Stimulated activated naive B cell treated with anti-CD40 and anti-IgM and Interleukin-4, amounts not matched to agents 10 μg/mL and 1 μg/mL and 100 μg/mL, for 72 hours (primary cell): ENCODE results near the gene HBM.
A peak's percentile ranks its signal among the peaks of the same experiment; 100 is the strongest.

Experiments
- ATAC-seq, 2 donors: fragments of 150-1000 bp; cut with Tn5 transposase; replicated peaks; 2 replicates each; pipeline ENCODE4 v1.10.0; 2021; ENCODE audit warnings: moderate library complexity in 1 of 2
- DNase-seq: peaks from one replicate; pipeline ENCODE4 v3.0.0; 2021
- H3K27ac Mint-ChIP-seq: one replicate; pipeline ENCODE4 v1.8.0; 2022; ENCODE audit warnings: mild to moderate bottlenecking, mixed read lengths
- H3K27me3 Mint-ChIP-seq, 2 donors: one replicate each; pipeline ENCODE4 v1.8.0; 2022; ENCODE audit warnings: mixed read lengths in 2 of 2
- H3K36me3 Mint-ChIP-seq, 2 donors: one replicate each; pipeline ENCODE4 v1.8.0; 2022; ENCODE audit warnings: mixed read lengths in 2 of 2, mild to moderate bottlenecking in 1 of 2
- H3K4me1 Mint-ChIP-seq, 2 donors: one replicate each; pipeline ENCODE4 v1.8.0; 2022; ENCODE audit warnings: mixed read lengths in 2 of 2, mild to moderate bottlenecking in 1 of 2
- H3K4me3 Mint-ChIP-seq, 2 donors: one replicate each; pipeline ENCODE4 v1.8.0; 2022; ENCODE audit warnings: mild to moderate bottlenecking in 2 of 2, mixed read lengths in 2 of 2, moderate library complexity in 1 of 2
- H3K9me3 Mint-ChIP-seq, 2 donors: one replicate each; pipeline ENCODE4 v1.8.0; 2022; ENCODE audit warnings: mixed read lengths in 2 of 2, mild to moderate bottlenecking in 1 of 2

Gene HBM

DNA sequence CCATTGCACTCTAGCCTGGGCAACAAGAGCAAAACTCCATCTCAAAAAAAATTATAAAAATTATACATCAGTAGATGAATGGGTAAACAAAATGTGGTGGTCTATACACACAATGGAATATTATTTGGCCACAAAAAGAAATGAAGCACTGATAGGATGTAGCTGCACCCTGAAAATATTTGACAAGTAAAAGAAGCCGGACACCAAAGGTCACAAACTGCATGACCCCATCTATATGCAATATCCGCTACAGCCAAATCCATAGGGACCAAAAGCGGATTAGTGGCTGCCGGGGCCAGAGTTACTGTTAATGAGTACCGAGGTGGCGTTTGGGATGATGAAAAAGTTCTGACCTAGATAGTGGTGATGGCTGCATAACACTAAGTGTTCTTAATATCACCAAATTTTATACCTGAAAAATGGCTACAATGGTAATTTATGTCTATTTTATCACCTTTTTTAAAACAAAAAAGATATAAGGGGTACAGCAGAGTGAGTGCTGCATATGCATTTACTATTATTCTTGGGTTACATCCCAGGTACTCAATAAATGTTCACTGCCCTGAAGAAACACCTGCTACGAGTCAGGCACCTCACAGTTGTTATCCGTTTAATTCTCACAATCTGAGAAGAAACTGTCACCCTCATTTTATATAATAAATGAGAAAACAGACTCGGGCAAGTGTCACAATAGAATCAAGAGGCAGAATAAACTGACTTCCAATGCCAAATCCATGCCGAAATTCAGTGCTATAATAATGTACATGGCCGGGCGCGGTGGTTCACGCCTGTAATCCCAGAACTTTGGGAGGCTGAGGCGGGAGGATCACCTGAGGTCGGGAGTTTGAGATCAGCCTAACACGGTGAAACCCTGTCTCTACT lies 13.7 kb downstream of the HBM start:
- Mint-ChIP-seq H3K36me3 (peaks cover 4% of the 10 kb centered on the region in 2 donors), H3K27ac (no peak overlapping the region), H3K4me3 (peak overlapping the region; percentile 36 to 59), H3K9me3 (no peaks in the 10 kb centered on the region), H3K27me3 (peaks cover 28 to 31% of the 10 kb centered on the region in 2 donors), H3K4me1 (peaks cover 18 to 33% of the 10 kb centered on the region in 2 donors)
- ATAC-seq, result no peak
- no peak for DNase-seq

DNA sequence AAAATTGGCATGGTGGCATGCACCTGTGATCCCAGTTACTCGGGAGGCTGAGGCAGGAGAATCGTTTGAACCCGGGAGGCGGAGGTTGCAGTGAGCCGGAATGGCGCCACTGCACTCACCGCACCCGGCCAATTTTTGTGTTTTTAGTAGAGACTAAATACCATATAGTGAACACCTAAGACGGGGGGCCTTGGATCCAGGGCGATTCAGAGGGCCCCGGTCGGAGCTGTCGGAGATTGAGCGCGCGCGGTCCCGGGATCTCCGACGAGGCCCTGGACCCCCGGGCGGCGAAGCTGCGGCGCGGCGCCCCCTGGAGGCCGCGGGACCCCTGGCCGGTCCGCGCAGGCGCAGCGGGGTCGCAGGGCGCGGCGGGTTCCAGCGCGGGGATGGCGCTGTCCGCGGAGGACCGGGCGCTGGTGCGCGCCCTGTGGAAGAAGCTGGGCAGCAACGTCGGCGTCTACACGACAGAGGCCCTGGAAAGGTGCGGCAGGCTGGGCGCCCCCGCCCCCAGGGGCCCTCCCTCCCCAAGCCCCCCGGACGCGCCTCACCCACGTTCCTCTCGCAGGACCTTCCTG lies 14.4 kb downstream of the HBM start, which contains the start of gene HBQ1:
Gene HBQ1 (plus strand): TSS at position 359 of the 575 bp plus-strand sequence. CDS start 28 bp downstream, at position 387.
- ATAC-seq, result no peak
- Mint-ChIP-seq H3K9me3 (no peaks in the 10 kb centered on the region), H3K4me3 (peak within 1 kb of the TSS; percentile 44 to 59), H3K4me1 (peaks cover 11 to 26% of the 10 kb centered on the region in 2 donors), H3K27ac (no peak within 1 kb of the TSS), H3K36me3 (peaks cover 7% of the 10 kb centered on the region in 2 donors), H3K27me3 (peaks cover 20 to 23% of the 10 kb centered on the region in 2 donors)
- DNase-seq, result no peak

DNA sequence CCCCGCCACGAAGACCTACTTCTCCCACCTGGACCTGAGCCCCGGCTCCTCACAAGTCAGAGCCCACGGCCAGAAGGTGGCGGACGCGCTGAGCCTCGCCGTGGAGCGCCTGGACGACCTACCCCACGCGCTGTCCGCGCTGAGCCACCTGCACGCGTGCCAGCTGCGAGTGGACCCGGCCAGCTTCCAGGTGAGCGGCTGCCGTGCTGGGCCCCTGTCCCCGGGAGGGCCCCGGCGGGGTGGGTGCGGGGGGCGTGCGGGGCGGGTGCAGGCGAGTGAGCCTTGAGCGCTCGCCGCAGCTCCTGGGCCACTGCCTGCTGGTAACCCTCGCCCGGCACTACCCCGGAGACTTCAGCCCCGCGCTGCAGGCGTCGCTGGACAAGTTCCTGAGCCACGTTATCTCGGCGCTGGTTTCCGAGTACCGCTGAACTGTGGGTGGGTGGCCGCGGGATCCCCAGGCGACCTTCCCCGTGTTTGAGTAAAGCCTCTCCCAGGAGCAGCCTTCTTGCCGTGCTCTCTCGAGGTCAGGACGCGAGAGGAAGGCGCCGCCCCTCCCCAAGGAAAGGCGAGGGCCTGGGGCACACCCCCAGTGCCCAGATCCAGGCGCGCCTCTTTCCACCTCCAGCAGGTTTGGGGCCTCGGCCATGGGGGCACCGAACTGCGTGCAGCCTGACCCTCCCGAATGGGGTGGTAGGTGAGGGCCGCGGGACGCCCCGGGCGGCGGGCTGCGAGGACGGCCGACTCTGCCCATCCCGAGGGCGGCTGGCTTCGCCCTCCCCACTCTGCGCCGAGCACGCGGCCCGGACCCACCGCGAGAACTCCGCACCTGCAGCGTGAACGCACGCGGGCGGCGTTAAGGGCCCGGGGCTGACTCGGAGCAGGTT lies 15.1 kb downstream of the HBM start:
- Mint-ChIP-seq H3K9me3 (no peaks in the 10 kb centered on the region), H3K4me1 (peaks cover 10 to 20% of the 10 kb centered on the region in 2 donors), H3K4me3 (peak overlapping the region; percentile 44 to 46), H3K36me3 (peaks cover 13 to 14% of the 10 kb centered on the region in 2 donors), H3K27me3 (peaks cover 15 to 17% of the 10 kb centered on the region in 2 donors), H3K27ac (no peak overlapping the region)
- ATAC-seq (peak; percentile 83 to 87), DNase-seq (no peak)

DNA sequence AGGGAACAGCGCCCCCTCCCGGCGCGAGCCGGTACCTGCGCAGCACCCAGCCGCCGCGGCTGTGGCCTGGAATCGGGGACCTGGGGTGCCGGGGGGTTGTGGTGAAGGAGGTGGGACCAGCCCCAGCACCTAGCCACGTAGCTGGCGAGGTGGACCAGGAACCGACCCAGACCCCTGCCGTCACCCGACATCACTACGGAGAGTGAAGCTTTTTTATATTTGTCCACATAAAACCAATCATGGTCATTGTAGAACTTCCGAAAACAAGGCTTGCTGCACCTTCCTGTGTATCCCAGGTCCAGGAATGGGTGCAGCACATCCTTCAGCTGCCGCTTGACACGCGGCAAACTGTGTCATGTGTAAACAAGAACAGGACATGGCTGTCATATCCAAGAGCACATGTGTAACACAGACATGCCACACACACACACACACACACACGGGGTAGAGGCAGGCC lies 15.8 kb downstream of the HBM start:
- peaks cover 10 to 20% of the 10 kb centered on the region in 2 donors for H3K4me1 Mint-ChIP-seq
- peaks cover 15 to 17% of the 10 kb centered on the region in 2 donors for H3K27me3 Mint-ChIP-seq
- H3K9me3 Mint-ChIP-seq, result no peaks in the 10 kb centered on the region
- peaks cover 14% of the 10 kb centered on the region in 2 donors for H3K36me3 Mint-ChIP-seq
- DNase-seq (peak; percentile 75), ATAC-seq (no peak)
- no peak overlapping the region for H3K27ac Mint-ChIP-seq
- H3K4me3 Mint-ChIP-seq, result peak overlapping the region; percentile 16 to 29

DNA sequence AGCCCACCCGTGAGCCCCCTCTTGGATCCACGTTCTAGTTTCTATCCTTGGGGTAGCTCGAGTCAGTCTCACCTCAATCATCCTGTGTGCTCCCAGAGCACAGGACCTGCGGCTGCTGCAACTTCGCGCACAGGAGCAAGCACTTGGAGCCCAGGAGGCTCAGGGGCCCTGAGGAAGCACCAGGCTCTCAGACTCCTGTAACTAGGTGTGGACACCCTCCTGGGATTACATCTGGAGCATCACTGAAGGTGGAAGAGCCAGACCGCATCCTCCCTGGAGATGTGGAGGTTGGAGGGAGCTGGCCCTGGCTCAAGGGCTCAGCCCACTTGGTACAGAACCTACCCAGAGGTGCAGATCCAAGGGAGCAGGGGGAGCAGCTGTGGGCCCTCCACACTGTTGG lies 17.2 kb downstream of the HBM start:
- ATAC-seq, result no peak
- Mint-ChIP-seq H3K27ac (no peak overlapping the region), H3K36me3 (peaks cover 15 to 20% of the 10 kb centered on the region in 2 donors), H3K4me3 (peak overlapping the region in 1 of 2 donors; percentile 11), H3K9me3 (no peaks in the 10 kb centered on the region), H3K27me3 (peaks cover 6 to 7% of the 10 kb centered on the region in 2 donors), H3K4me1 (peaks cover 10 to 16% of the 10 kb centered on the region in 2 donors)
- DNase-seq, result no peak

DNA sequence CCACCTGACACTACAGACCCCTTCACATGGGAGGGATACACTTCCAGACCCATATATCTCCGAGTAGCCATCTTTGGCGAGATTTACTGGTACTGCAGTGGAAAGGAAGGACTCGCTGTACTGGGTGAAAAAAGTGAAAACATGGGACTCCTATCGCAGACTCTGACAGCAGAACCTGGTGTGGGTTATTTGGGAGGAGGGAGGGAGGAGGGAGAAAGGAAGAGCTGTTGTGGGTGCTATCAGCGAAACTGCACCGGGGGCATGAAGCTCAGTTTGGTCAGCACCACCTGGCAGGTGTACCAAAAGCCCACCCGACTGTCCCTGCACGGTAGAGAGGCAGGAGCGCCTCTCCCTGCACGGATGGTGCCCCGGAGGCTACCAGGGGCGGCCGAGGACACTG lies 19.4 kb downstream of the HBM start:
- no peaks in the 10 kb centered on the region for H3K27me3 Mint-ChIP-seq
- no peaks in the 10 kb centered on the region for H3K9me3 Mint-ChIP-seq
- peaks cover 10 to 12% of the 10 kb centered on the region in 2 donors for H3K4me1 Mint-ChIP-seq
- H3K27ac Mint-ChIP-seq, result peak overlapping the region; percentile 68
- peaks cover 24 to 38% of the 10 kb centered on the region in 2 donors for H3K36me3 Mint-ChIP-seq
- DNase-seq (no peak), ATAC-seq (no peak)
- no peak overlapping the region for H3K4me3 Mint-ChIP-seq

DNA sequence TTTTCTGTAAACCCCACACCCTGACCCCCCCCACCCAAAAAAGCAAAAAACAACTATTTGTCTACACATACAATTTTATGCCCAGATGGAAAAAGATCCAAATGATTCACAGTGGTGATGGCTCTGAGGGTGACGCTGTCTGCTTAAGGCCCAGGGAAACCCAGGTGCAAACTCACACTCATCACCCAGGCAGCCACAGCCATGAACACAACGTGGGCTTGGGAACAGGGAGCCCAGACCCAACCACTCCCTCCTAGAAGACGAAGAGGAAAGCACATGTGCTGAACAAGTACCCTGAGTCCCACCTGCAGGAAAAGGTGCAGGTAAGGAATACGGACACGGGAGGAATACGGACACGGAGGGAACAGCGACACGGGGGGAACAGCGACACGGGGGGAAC lies 19.9 kb downstream of the HBM start:
- no peak overlapping the region for H3K27ac Mint-ChIP-seq
- peaks cover 10 to 12% of the 10 kb centered on the region in 2 donors for H3K4me1 Mint-ChIP-seq
- ATAC-seq, result no peak
- no peak for DNase-seq
- peaks cover 27 to 40% of the 10 kb centered on the region in 2 donors for H3K36me3 Mint-ChIP-seq
- no peak overlapping the region for H3K4me3 Mint-ChIP-seq
- H3K27me3 Mint-ChIP-seq, result no peaks in the 10 kb centered on the region
- no peaks in the 10 kb centered on the region for H3K9me3 Mint-ChIP-seq

DNA sequence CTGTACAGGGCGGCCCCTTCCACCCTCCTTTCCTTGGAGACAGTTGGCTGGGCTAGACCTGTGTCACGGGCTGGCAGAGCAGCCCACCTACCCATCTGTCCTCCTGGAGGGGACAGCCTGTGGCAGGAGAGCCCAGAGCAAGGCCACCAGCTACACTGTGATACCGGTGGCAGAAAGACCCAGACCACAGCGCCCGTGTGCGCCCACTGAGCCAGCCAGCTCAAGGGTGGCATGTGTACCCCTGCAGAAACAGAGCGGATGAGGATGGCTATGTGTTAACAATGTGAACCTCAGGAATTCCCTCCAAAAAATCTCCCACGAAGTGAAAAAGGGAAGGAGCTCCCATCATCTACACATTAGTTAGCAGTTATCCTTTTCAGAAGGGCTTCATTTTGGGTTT lies 21.6 kb downstream of the HBM start:
- Mint-ChIP-seq H3K4me1 (peaks cover 0 to 3% of the 10 kb centered on the region in 2 donors), H3K4me3 (no peak overlapping the region), H3K9me3 (no peaks in the 10 kb centered on the region), H3K36me3 (peaks cover 37 to 55% of the 10 kb centered on the region in 2 donors), H3K27me3 (no peaks in the 10 kb centered on the region), H3K27ac (no peak overlapping the region)
- DNase-seq (no peak), ATAC-seq (no peak)

DNA sequence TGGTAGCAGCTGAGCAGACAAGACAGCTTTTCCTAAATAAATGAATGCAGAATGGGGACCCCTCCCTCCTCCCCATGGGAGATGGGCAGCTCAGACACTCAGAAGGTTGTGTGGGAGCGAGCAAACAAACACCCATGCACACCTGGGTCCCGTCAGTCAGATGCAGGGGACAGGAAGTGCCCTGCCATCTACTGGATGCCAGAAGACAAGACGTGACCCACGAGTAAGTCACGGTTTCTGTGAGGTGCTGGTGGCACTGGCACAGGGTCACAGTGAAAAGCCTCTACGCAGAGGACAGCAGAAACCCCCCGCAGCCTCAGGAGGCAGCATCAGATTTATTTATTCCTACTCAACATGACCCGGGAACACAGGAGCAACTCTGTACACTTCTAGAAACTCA lies 22.9 kb downstream of the HBM start:
- Mint-ChIP-seq H3K9me3 (no peaks in the 10 kb centered on the region), H3K4me3 (no peak overlapping the region), H3K36me3 (peaks cover 43 to 57% of the 10 kb centered on the region in 2 donors), H3K4me1 (peaks cover 0 to 3% of the 10 kb centered on the region in 2 donors), H3K27me3 (no peaks in the 10 kb centered on the region), H3K27ac (peak overlapping the region; percentile 37)
- ATAC-seq (peak; percentile 62 to 78), DNase-seq (no peak)

DNA sequence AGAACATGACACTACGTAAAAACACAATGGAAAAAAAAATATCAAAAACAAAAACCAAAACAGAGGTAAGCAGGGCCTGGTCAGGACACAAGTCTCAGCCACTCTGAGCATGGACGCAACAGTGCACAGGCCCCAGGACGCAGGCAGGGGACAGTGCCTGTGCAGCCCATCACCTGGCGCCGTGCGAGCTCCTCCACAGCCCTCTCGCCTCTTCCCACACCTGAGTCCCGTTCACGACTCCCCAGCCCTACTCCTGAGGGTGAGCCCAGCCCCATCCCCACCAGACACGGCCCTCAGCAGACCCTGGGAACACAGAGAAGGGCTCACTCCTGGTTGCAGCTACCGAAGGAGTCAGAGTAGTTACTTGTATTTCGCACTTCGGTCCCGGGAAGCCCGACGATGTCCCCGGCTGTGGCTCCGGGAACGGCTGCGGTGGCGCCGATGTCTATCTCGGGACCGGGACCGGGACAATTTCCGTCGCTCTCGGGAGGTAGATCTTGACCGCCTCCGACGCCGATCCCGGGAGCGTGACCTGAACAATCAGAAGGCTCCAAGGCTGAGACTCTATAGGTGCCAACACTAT lies 23.9 kb downstream of the HBM start:
- H3K4me3 Mint-ChIP-seq, result no peak overlapping the region
- H3K27ac Mint-ChIP-seq, result peak overlapping the region; percentile 88
- no peaks in the 10 kb centered on the region for H3K9me3 Mint-ChIP-seq
- ATAC-seq, result no peak
- peaks cover 50 to 62% of the 10 kb centered on the region in 2 donors for H3K36me3 Mint-ChIP-seq
- no peaks in the 10 kb centered on the region for H3K27me3 Mint-ChIP-seq
- peaks cover 0 to 3% of the 10 kb centered on the region in 2 donors for H3K4me1 Mint-ChIP-seq
- no peak for DNase-seq

DNA sequence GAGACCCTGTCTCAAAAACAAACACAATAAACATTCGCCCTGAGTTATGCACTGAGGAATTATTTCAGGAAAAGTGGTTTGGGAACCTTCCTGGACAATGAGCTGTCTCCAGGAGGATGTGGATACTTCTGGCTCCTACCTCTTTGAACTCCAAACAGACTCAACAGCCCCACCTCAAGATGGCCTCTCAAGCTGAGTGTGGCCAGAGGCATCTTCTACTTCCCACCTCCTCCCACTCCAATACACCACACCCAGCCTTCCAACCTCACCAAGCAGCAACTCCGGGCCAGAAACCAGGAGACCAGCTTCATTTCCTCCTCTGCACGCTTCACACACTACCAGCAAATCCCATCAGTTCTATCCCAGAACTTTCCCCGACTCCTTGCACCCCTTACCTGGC lies 26.1 kb downstream of the HBM start:
- Mint-ChIP-seq H3K36me3 (peaks cover 44 to 59% of the 10 kb centered on the region in 2 donors), H3K9me3 (no peaks in the 10 kb centered on the region), H3K4me1 (no peaks in the 10 kb centered on the region), H3K4me3 (peak overlapping the region in 1 of 2 donors; percentile 28), H3K27ac (peak overlapping the region; percentile 42), H3K27me3 (no peaks in the 10 kb centered on the region)
- DNase-seq (no peak), ATAC-seq (no peak)

DNA sequence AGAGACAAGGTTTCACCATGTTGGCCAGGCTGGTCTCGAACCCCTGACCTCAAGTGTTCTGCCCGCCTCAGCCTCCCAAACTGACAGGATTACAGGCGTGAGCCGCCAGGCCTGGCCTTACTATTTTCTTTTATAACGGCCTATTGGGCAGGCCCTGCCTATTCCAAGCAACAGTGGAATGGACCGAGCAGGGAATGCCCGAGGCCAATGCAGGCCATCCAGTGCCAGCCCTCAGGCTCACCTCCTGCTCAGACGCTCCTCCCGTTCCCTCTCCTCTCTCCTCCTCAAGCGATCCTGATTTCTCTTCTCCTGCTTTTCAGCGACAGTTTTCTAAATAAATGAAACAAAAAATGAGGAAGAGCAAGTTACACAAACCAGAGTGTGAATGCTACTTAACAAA lies 26.9 kb downstream of the HBM start:
- ATAC-seq (no peak), DNase-seq (no peak)
- peaks cover 49 to 58% of the 10 kb centered on the region in 2 donors for H3K36me3 Mint-ChIP-seq
- no peaks in the 10 kb centered on the region for H3K9me3 Mint-ChIP-seq
- H3K4me3 Mint-ChIP-seq, result no peak overlapping the region
- H3K27ac Mint-ChIP-seq, result no peak overlapping the region
- no peaks in the 10 kb centered on the region for H3K27me3 Mint-ChIP-seq
- no peaks in the 10 kb centered on the region for H3K4me1 Mint-ChIP-seq

DNA sequence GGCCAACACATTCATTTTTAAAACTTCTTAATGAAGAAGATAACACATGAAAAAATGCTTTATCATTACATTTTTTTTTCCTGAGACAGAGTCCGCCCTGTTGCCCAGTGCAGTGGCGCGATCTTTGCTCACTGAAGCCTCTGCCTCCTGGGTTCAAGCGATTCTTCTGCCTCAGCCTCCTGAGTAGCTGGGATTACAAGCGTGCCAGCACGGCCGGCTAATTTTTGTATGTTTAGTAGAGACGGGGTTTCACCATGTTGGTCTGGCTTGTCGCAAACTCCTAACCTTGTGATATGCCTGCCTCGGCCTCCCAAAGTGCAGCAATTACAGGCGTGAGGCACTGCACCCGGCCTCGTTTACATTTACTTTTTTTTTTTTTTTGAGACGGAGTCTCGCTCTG lies 27.7 kb downstream of the HBM start:
- Mint-ChIP-seq H3K27me3 (no peaks in the 10 kb centered on the region), H3K4me1 (no peaks in the 10 kb centered on the region), H3K4me3 (no peak overlapping the region), H3K27ac (no peak overlapping the region), H3K36me3 (peaks cover 50 to 60% of the 10 kb centered on the region in 2 donors), H3K9me3 (no peaks in the 10 kb centered on the region)
- DNase-seq (no peak), ATAC-seq (no peak)

DNA sequence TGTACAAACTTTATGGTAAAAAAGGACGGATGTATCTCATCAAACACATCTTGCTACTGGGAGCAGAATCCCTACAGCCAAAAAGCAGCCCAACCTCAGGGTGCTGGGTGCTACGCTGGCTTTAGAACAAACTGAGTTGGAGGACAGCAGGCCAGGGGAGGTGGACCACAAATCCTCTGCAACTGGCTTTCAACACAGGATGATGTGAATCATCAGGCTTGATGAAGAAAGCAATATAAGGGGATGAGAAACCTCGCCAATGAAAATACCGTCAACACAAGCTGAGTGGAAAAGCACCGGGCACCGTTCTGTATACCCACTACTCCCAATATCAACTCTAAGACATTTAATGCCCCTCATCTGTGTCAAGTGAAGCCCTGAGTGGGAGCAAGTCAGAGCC lies 28.7 kb downstream of the HBM start:
- Mint-ChIP-seq H3K27me3 (no peaks in the 10 kb centered on the region), H3K27ac (no peak overlapping the region), H3K4me3 (no peak overlapping the region), H3K4me1 (no peaks in the 10 kb centered on the region), H3K9me3 (no peaks in the 10 kb centered on the region), H3K36me3 (peaks cover 47 to 52% of the 10 kb centered on the region in 2 donors)
- DNase-seq (no peak), ATAC-seq (no peak)
